GM12875 (cell line): ENCODE results near the gene GUCA2A.

Experiments used
- H3K4me3 ChIP-seq: one replicate; pipeline ENCODE4 v1.5.1; 2011; ENCODE audit warnings: low read depth, low read length, control low read depth
- TF ChIP-seq, protein P1 (sequence below): IDR thresholded peaks from 2 replicates; pipeline ENCODE4 v1.5.1; 2011; ENCODE audit warnings: low read depth, mild to moderate bottlenecking, control low read depth, inconsistent platforms, low read length, moderate library complexity, borderline replicate concordance; ENCODE audit not compliant: insufficient read depth

The GUCA2A gene

DNA sequence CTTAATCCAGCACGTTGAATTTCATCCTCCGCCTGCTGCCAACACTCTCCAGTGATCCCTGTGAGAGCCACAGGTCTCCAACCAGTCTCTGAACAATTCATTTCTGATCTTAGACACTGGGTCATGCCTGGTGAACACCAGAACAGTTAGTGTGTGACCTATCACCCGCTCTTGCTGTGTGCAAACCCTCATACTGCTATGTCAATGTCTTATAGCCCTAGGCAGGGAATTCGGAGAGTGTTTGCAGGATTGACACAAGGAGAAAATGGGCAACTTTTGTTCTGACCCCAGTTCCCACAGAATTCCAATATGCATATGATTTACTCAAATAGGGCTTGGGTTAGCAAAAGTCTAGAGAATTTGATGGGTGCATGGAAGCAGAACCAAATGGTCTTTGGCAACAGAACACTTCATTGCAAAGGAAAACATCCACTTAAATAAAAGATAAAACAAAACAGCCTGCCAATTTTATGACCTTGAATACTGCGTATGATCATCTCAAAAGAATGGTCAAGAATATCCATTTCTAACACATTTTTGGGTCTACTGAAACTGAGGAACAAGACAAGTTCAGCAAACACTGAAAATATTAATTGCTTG, 34.4 kb downstream of the GUCA2A start:
- TF ChIP-seq, protein P1, sequence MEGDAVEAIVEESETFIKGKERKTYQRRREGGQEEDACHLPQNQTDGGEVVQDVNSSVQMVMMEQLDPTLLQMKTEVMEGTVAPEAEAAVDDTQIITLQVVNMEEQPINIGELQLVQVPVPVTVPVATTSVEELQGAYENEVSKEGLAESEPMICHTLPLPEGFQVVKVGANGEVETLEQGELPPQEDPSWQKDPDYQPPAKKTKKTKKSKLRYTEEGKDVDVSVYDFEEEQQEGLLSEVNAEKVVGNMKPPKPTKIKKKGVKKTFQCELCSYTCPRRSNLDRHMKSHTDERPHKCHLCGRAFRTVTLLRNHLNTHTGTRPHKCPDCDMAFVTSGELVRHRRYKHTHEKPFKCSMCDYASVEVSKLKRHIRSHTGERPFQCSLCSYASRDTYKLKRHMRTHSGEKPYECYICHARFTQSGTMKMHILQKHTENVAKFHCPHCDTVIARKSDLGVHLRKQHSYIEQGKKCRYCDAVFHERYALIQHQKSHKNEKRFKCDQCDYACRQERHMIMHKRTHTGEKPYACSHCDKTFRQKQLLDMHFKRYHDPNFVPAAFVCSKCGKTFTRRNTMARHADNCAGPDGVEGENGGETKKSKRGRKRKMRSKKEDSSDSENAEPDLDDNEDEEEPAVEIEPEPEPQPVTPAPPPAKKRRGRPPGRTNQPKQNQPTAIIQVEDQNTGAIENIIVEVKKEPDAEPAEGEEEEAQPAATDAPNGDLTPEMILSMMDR = no peak

DNA sequence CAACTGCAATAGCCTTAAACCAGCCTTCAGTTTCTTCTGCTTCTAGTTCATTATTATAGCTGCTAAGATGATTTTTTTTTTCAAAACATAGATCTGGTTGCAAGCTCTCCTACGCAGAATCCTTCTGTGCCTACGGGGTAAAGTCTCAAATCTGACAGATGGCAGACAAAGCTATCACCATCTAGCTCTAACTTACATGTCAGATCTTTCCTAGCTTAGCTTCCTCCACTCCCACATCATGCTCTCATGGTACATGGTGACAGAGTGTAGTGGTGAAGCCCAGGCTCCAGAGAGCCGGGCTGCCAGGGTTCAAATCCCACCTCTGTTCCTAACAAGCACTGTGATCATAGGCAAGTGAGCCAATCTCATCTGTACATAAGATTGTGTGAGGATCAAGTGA, 35.6 kb downstream of the GUCA2A start:
- H3K4me3 ChIP-seq = no peak overlapping the region
- TF ChIP-seq, protein P1 = no peak

More for the DNA sequence above, 34.4 kb downstream of the GUCA2A start:
- no peak overlapping the region for H3K4me3 ChIP-seq

DNA sequence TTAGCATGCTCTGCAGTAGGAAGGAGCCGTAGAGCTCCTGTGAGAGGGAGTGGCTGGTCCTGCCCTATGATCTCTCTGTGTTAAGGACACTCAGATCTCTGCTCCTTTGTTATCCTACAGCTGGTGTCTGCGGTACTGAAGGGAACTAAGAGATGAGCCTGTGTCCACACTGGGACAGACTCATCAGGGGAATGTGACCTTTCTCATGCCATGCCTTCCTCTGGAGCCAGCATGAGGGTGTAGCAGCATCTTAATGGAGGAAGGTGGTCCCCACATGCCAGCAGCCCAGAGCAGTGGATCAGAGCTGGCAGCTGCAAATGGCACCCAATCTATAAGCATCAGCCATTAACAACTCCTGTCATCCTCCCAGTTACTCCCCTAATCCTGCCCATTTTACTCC, 36.0 kb downstream of the GUCA2A start:
- TF ChIP-seq, protein P1 = no peak
- no peak overlapping the region for H3K4me3 ChIP-seq

DNA sequence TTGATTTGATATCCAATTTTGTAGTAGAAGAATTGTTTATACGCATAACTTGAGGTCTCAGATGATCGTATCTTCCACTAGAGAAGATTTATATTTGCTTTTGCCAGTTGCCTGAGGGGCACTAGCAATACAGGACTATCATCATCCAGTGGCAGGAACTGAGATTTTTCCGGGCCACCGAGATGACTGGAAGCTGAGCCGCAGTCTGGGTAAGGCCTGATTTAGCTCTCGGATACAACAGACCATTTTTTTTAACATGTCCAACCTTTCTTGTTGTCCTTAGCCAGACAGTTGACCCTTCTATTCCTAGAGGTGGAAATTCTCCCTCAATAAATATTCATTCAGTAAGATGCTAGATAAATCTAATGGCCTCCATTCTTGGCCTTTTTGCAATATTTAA, 36.8 kb downstream of the GUCA2A start:
- TF ChIP-seq, protein P1 = no peak
- no peak overlapping the region for H3K4me3 ChIP-seq

DNA sequence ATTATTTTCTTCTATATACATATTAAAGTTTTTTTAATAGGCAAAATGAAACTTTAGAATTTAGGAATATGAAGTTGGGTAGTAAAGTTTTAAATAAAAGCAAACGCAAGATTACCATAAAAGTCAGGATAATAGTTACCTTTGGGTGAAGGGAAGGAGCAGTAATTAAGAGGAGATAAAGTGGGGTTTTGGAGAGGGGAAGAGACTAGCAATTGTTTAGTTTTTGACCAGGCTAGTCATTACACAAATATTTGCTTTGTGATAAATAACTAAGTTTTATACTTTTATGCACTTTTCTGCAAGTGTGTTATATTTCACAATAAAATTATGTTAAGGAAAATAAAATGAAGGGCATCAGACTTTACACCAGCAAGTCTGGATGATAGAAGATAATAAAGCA, 39.0 kb downstream of the GUCA2A start:
- H3K4me3 ChIP-seq = no peak overlapping the region
- TF ChIP-seq, protein P1 = no peak

DNA sequence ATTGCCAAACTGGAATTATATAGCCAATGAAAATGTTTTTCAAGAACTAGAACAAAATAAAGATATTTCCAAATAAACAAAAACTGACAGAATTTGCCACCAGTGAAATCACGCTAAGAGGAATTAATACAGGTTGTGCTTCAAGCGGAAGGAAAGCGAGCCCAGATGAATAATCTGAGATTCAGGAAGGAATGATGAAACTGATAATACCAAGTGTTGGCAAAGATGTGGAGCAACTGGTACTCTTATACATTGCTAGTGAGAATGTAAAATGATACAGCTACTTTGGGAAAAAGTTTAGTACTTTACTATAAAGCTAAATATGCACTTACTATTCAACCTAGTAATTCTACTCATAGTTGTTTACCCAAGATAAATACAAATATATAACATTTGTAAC, 42.1 kb downstream of the GUCA2A start:
- TF ChIP-seq, protein P1 = no peak
- H3K4me3 ChIP-seq = no peak overlapping the region

DNA sequence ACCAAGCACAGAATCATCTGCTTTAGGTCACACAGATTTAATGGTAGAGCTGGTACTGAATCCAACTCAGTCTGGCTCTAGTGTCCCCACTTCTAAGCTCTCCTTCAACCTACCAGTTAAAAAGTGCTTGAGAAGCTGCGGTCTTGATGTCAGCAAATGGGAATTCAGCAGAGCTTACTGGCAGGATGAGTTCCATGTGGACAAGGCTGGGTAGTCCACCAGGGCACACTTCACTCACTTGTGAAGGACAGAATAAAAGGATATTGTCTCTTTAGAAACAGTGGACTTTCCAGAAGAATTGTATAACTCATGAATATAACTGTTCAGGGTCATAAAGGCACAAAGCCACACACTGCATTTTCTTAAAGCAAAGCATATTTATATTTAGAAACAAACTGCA, 46.4 kb downstream of the GUCA2A start:
- TF ChIP-seq, protein P1 = no peak
- H3K4me3 ChIP-seq = no peak overlapping the region
